Stimulated activated CD8-positive, alpha-beta memory T cell treated with anti-CD3 and anti-CD28 coated beads, Interleukin-7, amount 100 ng/mL, for 24 hours (primary cell): ENCODE data around the gene FLT3LG.
A peak's percentile ranks its signal among the peaks of the same experiment; 100 is the strongest.
"Not testable (repeated sequence)": the region's sequence is repeated elsewhere in the genome, so short reads cannot be mapped to it uniquely, and the experiment has no call there.

Experiments used
- DNase-seq: peaks from one replicate; pipeline ENCODE4 v3.0.0-alpha.2; 2020; ENCODE audit warnings: low read depth

The FLT3LG gene

DNA sequence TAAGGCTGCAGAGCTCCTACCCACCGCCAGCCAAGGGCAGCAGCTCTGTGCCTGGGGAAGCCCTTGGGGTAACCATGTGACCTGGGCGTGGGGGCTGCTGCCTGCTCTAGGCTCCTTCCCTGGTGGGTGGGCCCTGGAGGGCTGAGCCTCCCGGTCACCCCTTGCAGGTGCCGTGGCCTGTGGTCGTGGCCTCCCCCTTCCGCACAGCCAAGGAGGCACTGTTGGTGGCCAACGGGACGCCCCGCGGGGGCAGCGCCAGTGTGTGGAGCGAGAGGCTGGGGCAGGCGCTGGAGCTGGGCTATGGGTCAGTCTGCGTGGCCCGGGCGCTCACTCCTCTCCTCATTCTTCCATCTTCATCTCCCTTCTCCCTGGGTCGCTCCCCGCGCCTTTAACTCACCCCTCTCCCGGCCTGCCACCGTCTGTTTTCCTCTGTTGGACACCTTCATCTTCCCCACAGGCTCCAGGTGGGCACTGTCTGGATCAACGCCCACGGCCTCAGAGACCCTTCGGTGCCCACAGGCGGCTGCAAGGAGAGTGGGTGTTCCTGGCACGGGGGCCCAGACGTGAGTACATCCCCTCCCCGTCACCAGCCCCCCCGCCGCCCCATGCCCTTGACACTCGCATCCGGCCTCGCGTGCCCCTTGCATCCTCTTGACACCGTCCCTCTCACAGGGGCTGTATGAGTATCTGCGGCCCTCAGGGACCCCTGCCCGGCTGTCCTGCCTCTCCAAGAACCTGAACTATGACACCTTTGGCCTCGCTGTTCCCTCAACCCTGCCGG lies 9.9 kb upstream of the FLT3LG start:
- no peak for DNase-seq

DNA sequence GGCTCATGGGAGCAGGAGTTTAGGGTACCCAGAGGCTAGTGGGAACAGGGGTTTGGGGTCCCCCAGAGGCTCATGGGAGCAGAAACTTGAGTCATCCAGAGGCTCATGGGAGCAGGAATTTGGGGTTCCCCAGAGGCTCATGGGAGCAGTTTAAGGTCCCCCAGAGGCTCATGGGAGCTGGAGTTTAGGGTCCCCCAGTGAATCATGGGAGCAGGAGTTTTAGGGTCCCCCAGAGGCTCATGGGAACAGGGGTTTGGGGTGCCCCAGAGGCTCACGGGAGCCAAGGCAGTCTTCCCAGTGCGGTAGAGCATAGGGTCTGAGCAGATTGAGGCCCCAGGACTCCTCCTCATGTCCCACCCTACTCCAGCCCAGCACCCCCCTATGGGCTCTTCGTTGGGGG lies 8.6 kb upstream of the FLT3LG start:
- no peak for DNase-seq

DNA sequence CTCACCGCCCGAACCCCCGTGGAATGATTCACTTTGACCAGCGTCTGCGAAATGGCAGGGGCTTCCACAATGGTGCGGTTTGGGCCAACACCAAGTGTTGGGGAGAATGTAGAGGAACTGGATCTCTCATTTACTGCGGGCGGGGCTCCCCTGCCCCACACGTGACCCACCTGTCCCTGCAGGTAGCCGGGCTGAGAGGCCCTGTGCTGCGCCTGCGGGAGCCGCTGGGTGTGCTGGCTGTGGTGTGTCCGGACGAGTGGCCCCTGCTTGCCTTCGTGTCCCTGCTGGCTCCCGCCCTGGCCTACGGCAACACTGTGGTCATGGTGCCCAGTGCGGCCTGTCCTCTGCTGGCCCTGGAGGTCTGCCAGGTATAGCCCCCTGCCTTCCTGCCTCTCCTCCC lies 5.8 kb upstream of the FLT3LG start:
- no peak for DNase-seq

DNA sequence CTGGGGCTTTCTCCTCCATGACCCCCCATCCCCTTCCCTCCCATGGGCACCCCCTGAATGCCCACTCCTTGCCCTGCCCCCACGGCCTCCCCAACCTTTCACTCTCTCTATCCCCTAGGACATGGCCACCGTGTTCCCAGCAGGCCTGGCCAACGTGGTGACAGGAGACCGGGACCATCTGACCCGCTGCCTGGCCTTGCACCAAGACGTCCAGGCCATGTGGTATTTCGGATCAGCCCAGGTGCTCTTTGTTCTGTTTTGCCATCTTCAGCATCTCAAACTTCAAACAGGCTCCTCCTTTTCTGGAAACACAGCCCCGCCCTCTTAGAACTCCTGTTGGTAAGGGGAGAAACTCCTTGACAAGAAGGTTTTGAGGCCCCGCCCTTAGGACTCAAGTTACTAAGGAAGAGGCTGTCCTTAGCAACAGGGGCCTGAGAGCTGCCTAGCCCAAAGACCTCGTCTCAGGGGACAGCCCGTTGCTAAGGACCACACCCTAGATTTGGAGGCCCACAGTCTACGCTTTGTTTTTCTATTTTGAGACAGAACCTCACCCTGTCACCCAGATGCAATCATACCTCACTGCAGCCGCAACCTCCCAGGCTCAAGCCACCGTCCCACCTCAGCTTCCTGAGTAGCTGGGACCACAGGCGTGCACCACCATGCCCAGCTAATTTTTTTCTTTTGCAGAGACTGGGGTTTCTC lies 5.1 kb upstream of the FLT3LG start:
- no peak for DNase-seq

DNA sequence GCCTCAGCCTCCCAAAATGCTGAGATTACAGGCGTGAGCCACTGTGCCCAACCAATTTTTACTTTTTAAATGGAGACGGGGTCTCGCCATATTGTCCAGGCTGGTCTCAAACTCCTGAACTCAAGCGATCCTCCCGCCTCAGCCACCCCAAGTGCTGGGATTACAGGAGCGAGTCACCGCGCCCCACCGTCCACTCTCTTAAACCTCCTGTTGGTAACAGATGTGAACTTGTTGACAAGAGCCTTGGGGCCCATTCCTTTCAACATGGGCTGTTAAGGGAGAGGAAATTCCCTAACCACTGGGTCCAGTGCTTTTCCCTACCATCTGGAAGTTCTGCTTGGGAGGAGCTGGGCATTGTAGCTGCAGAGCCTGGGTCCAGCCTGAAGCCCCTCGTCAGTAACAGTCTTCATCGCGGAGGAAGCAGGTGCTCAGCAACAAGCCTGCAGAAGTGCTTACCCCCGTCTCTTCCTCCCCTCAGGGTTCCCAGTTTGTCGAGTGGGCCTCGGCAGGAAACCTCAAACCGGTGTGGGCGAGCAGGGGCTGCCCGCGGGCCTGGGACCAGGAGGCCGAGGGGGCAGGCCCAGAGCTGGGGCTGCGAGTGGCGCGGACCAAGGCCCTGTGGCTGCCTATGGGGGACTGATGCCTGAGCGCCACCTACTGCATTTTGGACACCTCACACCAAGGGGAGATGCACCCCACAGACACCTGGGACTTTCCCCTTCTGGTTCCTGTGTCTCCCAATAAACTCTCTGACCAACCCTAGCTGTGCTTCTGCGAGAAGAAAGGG lies 4.0 kb upstream of the FLT3LG start:
- DNase-seq, result no peak

DNA sequence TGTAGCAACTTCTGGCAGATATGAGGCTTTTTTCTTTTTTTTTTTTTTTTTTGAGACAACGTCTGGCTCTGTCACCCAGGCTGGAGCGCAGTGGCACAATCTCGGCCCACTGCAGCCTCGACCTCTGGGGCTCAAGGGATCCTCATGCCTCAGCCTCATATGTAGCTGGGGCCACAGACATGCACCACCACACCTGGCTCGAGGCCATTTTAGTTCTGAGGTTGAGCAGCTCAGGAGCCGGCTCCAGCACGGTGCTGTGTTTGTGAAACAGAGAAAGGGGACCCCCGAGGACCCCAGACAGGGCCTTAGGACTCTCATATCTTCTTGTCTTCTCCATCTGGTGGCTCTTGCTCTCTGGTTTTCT lies 3.4 kb upstream of the FLT3LG start:
- DNase-seq, result no peak

DNA sequence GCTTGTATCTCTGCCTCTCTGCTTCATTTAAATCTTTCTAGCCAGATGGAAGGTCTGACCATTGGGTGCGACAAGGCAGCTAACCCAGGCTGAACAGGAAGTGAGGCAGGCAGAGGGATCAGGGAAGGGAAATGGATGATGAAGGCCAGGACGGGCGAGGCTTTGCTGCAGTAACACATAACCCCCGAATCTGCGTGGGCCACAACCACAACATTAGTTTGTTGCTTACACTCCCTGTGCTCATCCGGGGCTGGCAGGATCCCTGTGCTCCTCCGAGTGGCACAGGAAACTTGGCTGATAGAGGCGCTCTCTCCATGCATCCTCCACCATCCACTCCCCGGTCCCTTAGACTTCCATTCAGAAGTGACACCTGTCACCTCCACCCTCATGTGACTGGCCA lies 1.1 kb upstream of the FLT3LG start:
- DNase-seq, result no peak

DNA sequence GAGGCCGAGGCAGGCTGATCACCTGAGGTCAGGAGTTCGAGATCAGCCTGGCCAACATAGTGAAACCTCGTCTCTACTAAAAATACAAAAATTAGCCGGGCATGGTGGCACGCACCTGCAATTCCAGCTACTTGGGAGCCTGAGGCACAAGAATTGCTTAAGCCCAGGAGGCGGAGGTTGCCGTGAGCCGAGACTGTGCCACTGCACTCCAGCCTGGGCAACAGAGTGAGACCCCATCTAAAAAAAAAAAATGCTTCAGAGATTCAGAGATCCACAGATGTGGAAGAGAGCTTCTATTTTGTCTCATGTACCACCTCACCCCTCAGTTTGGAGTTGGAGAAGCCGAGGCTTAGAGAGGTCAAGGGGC lies 531 bp upstream of the FLT3LG start:
- not testable (repeated sequence) for DNase-seq

DNA sequence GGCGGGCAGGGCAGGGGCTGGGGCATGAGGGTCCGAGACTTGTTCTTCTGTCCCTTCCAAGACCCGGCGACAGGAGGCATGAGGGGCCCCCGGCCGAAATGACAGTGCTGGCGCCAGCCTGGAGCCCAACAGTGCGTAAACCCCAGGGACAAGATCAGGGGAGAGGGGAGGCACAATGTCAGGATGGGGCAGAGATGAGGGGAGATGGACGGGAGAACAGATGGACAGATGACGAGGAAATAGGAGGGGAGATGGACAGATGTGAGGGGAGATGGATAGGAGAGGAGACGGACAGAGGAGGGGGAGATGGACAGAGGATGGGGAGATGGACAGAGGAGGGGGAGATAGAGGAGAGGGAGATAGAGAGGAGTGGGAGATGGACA lies 518 bp downstream of the FLT3LG start:
- no peak for DNase-seq

DNA sequence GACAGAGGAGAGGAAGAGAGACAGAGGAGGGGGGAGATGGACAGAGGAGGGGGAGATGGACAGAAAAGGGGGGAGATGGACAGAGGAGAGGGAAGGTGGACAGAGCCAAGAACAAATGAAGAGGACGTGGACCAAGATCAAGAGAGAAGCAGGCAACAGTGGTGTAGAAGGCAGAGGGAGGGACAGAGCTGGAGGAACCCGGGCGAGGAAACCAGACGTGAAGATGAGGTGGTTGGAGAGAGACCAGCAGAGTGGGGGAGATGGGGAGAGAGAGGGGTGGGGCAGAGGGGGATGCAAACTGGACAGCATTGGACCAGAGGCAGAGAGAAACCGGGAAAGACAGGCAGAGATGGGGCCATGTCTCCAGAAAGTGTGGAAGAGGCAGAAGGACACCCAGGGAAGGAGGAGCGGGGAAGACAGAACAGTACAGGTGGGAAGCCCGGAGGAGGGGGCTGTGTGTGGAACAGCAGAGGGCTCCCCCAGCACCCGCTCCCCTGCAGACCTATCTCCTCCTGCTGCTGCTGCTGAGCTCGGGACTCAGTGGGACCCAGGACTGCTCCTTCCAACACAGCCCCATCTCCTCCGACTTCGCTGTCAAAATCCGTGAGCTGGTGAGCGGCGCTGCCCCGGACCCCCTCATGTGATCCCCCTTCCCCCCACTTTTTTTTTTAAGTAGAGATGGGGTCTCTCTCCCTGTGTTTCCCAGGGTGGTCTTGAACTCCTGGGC lies 1.3 kb downstream of the FLT3LG start:
- DNase-seq, result no peak

DNA sequence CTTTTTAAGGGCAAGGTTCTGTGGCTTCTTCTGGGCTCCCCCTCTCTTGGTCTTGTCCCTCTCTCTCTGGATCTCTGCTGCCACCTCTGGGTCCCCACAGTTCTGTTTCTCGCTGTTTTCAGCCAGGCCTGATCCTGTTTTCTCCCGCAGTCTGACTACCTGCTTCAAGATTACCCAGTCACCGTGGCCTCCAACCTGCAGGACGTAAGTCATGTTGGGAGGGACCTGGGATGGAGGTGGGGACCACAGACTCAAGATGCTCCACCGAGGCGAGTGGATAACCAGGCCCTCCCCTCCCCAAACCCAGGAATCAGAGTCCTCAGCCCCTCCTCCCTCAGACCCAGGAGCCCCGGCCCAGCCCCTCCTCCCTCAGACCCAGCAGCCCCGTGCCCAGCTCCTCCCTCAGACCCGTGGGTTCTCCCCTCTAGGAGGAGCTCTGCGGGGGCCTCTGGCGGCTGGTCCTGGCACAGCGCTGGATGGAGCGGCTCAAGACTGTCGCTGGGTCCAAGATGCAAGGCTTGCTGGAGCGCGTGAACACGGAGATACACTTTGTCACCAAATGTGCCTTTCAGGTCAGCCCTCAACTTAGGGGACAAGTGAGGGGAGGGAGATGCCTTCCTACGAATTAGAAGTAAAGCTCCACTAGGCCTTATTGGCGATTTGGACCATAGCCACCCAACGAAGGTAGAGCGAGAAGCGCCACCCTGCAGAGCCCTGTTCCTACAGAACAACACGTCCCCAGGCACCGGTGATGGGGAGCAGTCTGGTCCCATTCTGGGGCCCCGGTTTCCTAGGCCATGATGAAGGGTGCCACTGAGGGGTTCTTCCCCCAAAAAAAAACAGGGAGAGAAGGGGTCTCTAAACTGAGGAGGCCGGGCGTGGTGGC lies 2.2 kb downstream of the FLT3LG start:
- no peak for DNase-seq

DNA sequence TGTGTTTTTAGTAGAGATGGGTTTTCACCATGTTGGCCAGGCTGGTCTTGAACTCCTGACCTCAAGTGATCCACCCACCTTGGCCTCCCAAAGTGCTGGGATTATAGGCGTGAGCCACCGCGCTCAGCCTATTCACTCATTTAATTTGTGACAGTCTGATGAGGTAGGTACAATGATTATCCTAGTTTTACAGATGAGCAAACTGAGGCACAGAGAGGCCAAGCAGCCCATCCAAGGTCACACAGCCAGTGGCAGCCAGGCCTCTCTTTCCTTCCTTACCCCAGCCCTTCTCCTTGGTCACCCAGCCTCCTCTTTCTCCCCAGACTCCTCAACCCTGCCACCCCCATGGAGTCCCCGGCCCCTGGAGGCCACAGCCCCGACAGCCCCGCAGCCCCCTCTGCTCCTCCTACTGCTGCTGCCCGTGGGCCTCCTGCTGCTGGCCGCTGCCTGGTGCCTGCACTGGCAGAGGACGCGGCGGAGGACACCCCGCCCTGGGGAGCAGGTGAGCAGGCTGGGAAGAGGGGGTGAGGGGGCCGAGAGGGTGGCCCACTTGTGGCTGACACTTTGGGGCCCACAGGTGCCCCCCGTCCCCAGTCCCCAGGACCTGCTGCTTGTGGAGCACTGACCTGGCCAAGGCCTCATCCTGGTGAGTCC lies 6.1 kb downstream of the FLT3LG start:
- DNase-seq, result no peak

DNA sequence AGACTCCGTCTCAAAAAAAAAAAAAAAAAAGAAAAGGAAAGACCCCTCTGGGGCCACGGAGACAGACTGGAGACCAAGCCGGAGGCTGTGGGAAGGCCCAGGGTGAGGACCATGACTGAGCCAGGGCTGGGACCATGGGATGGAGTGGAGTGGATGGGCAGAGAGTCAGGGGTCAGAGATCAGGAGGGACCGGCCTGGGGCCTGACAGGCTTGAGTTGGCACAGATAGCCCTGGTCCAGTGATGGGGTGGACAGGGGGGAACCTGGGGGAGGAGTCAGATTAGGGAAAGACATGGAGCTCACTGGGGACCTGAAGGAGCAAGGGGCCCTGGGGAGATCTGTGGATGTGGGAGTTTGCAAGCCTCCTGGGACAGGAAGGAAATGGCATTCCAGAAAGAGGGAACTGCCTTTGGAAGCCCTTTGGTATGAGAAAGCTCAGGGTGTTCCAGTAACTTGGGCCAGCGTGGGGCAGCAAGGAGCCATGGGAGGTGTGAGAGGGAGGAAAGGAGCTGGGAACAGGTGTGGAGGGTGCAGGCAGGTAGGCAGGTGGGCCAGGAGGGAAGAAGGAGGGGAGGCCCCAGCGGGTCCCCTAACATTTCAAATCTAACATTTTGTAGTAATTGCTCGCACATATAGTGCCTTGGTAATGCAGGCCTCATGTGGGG lies 7.1 kb downstream of the FLT3LG start:
- DNase-seq, result no peak

DNA sequence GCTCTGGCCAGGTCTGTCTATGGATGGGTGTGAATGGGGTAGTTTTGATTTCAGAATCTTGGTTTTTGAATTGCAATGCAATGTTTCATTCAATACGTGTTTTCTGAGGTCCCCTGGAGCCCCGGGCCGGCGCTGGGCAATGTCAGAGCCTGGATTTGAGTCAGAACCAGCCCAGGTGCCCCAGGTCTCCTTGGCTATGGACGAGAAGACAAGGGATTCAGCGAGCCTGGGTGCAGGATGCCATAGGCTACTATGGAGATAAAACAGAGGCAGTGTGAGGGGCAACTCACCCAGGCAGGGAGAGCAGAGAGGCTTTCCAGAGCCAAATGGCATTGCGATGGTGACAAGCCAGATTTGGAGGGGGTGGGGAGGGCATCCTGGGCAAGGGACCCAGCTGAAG lies 12.2 kb downstream of the FLT3LG start:
- no peak for DNase-seq

DNA sequence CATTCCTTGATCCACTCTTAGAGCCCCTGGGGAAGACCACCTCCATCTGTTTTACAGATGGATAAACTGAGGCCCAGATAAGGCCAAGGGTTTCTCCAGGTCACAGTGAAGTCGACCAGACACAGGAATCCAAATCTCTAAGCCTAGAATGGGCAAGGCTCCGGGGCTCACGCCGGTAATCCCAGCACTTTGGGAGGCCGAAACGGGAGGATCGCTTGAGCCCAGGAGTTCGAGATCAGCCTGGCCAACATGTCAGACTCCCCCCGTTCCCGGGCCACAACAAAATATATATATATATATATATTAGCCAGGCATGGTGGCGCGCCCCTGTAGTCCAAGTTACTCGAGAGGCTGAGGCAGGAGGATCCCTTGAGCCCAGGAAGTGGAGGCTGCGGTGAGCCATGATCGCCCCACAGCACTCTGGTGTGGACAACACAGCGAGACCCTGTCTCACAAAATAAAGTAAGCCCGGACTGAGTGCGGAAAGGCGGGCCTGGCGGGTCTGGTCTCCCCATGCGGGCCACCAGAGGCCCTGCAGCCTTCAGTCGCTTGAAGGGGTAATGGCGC lies 12.8 kb downstream of the FLT3LG start:
- DNase-seq, result no peak

DNA sequence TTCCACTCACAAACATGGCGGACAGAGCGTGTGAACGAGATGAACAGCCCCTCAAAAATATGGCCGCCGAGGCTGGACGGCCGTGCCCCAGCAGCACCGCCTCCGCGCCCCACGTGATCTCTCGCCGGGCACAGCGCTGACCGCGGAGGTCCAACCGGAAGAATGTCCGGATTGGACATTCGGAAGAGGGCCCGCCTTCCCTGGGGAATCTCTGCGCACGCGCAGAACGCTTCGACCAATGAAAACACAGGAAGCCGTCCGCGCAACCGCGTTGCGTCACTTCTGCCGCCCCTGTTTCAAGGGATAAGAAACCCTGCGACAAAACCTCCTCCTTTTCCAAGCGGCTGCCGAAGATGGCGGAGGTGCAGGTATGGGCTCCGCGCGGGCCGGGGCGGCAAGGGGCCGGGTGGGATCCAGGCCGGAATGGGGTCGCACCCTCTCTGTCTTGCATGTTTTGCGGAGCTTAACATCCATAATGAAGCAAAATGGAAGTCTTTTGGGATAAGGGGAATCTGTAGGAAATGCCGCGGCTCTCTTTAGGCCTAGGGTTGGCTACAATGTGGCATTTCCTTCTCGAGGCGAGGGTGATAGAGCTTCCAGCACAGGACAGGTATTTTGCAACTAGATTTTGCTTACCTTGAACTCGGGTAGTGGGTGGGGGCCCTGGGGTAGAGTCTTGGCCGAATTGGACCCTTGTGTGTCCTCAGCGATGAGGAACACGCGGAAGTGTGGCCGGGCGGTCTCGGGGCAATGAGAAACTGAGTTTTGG lies 13.4 kb downstream of the FLT3LG start, which contains the start of gene RPL13A:
RPL13A (plus strand) TSS at position 332 of the 769 bp plus-strand sequence; CDS start at position 354, 22 bp downstream.
- peak; percentile 99 for DNase-seq

DNA sequence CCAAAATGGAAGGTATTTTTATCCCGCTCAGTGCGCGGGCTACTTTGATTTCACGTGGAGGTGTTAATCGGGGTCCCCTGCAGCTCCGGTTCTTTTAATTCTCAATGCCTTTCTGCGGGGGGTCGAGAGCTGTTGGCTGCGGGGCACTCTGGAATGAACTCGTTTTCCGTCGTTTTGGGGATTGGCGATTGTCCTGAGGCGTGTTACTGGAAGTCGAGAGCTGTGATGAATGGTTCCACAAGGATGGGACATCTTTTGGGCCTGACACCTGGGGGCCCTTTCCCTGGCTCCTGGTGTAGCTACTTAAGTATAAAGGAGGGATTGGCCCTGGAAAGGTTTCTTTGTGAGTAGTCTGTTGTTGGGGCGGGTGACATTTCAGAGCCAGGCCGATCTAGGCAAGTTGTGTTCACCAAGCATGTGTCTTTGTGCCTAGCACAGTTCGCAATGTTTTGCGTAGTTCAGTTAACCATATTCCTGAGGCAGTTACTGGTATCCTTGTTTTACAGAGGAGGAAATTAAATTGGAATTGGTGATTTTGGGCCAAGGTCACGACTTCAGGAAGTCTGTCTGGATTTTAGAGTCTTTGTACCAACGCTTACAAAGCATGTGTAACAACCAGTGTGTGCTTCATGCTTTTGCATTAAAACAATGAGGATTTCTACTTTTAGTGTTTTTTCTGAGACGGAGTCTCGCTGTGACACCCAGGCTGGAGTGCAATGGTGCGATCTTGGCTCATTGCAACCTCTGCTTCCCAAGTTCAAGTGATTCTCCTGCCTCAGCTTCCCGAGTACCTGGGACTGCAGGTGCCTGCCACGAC lies 14.2 kb downstream of the FLT3LG start:
- DNase-seq, result no peak

DNA sequence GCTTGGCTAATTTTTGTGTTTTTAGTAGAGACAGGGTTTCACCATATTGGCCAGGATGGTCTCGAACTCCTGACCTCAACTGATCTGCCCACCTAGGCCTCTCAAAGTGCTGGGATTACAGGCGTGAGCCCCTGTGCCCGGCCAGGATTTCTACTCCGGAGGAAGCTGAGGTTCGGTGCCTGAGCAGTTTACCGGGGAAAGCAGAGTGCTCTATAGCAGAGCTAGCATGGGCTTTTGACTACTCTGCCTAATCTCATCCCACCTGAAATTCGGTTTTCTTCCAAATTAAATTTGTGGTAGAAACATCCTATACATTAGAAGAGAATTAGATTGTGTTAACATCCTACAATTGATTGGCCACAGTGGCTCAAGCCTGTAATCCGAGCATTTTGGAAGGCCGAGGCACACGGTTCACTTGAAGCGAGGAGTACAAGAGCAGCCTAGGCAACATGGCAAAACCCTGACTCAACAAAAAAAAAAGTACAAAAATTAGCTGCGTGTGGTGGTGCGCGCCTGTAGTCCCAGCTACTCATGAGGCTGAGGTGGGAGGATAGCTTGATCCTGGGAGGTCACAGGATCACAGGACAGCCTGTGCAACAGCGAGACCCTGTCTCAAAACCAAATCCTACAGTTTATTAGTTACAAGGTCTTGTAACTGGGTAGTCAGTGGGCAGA lies 15.0 kb downstream of the FLT3LG start:
- no peak for DNase-seq
